HG02763 (cell line): ENCODE measurements around the gene ARSA.
A peak's percentile ranks its signal among the peaks of the same experiment; 100 is the strongest.

ENCODE experiments used
- ATAC-seq: cut with Tn5 transposase; IDR thresholded peaks from one replicate; pipeline ENCODE4 v1.9.1; 2021; ENCODE audit warnings: mild to moderate bottlenecking, moderate library complexity; ENCODE audit not compliant: unreplicated experiment

Gene ARSA

GRCh38 chr22:50582493-50583293 lies 45.3 kb downstream of the ARSA start, which contains the start of gene CHKB:
Gene CHKB (minus strand): TSS chr22:50582849. CDS start chr22:50582781, 68 bp downstream.
- peak; percentile 92 for ATAC-seq

DNA sequence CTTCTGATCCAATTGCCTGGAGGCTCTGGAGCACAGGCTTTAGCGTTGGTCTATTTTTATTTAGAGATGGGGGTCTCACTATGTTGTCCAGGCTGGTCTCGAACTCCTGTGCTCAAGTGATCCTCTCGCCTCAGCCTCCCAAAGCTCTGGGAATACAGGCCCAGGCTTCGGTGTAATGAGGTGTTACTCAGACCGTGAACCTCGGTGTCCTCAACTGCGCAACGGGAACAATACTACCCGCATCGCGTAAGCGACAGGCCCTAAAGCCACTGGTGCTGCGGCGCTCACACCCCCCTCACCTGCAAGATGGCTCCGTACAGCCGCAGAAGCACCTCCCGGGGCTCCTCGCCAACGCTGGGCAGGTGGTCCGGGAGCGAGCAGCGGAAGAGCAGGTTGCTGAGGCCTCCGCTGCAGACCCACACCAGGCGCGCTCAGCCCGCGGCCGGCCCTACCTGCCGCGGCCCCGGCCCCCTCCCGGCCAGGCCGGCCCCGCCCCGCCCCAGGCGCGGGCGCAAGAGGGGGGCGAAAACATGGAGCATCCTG lies 45.9 kb downstream of the ARSA start:
- ATAC-seq, result no peak

DNA sequence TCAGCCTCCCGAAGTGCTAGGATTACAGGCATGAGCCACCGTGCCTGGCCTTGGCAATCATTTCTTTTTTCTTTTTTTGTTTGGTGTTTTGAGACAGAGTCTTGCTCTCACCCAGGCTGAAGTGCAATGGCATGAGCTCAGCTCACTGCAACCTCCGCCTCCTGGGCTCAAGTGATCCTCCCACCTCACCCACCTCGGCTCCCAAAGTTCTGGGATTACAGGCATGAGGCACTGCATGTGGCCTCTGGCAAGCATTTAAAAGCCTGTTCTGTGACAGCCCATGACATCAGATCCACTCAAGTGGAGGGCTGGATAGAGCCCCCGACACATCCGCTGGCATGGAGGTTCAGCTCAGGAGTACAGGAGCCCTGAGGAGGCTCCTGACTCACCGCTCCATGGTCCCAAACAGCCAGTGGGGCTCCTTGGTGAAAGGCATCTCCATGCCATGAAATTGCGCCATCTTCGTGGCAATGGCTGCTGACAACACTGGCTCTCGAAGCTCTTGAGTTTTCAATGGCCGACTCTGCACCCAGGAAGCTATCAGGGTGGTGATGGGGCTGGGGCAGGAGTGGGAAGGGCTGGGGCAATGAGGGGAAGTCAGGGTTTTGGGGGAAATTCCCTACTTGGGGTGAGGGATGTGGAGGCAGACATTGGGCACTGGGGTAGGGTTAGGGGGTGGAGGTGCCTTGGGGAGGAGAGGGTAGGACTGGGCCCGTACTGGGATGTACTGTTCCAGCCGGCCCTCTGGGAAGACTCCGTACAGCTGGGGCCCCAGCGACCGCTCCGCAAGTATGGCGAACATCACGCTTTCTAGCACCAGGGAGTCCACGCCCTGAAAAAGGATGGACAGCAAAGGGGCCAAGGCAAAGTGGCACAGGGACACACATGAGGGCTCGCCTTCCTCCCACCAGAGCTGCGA lies 46.7 kb downstream of the ARSA start:
- no peak for ATAC-seq

DNA sequence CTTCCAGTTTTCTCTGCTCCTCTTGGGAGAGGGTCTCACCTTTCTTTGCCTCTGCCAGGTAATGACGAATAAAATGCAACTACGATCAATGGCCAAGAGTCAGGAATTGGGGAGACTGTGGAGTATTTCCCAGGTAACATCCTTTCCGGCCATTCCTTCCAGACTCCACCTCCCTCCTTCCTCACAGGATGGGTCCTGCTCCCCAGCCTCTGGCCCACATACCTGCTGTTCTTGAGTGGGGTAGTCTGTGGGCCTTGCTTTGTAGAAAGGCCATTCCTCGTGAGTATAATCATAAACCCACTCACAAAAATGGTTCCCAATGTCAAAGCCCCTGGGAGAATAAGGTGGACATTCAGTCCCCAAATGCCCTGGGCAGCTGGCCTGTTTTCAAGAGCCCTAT lies 48.2 kb downstream of the ARSA start:
- no peak for ATAC-seq

GRCh38 chr22:50578776-50579310 lies 49.1 kb downstream of the ARSA start:
- no peak for ATAC-seq

DNA sequence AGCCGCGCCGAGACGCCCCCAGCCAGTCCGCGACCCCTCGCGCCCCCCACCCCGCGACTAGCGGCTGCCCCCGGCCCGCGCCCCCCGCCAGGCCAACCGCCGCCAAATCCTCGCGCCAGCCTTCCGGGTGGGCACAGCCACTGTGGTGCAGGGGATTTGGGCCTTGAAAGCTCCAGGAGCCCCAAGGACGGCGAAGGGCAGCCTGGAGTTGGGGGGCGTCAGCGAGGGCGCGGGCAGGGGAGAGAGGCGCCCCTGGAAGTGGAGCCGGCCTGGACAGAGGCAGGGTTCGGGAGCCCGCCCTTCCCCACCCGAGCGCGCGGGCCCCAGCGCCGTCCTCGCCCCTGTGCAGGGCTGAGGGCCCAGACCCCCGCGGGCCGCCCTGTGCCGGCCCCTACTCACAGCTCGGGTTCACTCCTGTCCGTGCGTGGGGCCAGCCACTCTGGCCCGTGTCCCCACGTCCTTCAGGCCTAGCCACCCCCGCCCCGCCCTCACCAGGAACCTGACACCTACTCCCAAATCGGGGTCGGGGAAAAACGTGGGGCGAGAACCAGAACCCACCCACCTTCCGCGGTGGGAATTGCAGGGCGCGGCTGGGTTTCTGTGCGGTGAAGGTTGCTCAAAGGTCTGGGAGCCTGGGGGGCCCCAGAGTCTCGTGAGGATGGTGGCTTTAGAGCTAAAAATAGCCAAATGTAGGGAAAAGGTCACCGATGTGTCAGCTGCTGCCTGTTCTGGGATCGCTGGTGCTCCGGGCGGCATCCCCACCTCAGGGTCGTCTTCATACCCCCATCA lies 49.8 kb downstream of the ARSA start, which contains the start of gene CPT1B:
Gene CPT1B (minus strand): TSS at position 441 of the 789 bp plus-strand sequence. CDS start 512 bp downstream, outside the sequence.
- ATAC-seq, result no peak

GRCh38 chr22:50577697-50577986 lies 50.3 kb downstream of the ARSA start:
- no peak for ATAC-seq

GRCh38 chr22:50576806-50577696 lies 50.9 kb downstream of the ARSA start:
- ATAC-seq, result no peak

DNA sequence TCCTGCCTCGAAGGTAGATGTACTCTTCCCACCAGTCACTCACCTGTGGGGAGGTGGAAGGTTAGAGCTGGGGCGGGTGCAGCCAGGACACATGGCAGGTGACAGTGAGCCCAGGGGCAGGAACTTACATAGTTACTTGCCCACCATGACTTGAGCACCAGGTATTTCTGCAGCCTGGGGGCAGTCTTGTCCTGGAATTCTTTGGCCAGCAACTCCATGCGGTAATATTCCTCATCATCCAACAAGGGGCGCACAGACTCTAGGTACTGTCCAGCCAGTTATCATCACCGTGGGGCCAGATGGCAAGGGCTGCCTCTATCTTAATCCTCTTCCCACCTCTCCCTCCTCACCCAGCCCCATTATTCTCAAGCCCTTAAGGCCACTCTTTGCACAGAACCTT lies 51.9 kb downstream of the ARSA start:
- no peak for ATAC-seq

- ATAC-seq, result no peak
These were observed 52.5 kb downstream of the ARSA start for GRCh38 chr22:50575426-50575941.
